Upper lobe of left lung (tissue), 4 donors: Measurements from ENCODE around the gene RBM33.

ENCODE experiments used
- CTCF ChIP-seq, 6 experiments: fragments of 450-650 bp in 4 of 6; fragments of 200-600 bp in 2 of 6; sonication (generic) in 2 of 6; IDR thresholded peaks; one replicate each; pipeline ENCODE4 v1.5.1; 2016 to 2019; ENCODE audit warnings: antibody characterized with exemption in 6 of 6
- POLR2A ChIP-seq, 4 donors: fragments of 450-650 bp; IDR thresholded peaks; one replicate each; pipeline ENCODE4 v1.5.1; 2016 to 2017; ENCODE audit warnings: antibody characterized with exemption in 4 of 4, mild to moderate bottlenecking in 2 of 4
- POLR2AphosphoS5 ChIP-seq, 2 donors: sonication (generic); formaldehyde crosslinking; IDR thresholded peaks; one replicate each; pipeline ENCODE4 v1.5.1; 2017; ENCODE audit warnings: antibody characterized with exemption in 2 of 2

GRCh38 chr7:155763122-155763521, 118.7 kb downstream of the RBM33 start:
- TF ChIP-seq CTCF (IDR thresholded peaks at IDR 0.05) (no peak), POLR2AphosphoS5 (IDR thresholded peaks at IDR 0.05) (no peak), POLR2A (IDR thresholded peaks at IDR 0.05) (no peak)
